ENCODE measurements around the gene C10orf143.

- no peak for TF ChIP-seq GATA3 (IDR thresholded peaks at IDR 0.05; ENCODE audit: low read depth, low read length)
- no peak for TF ChIP-seq GATA2 (IDR thresholded peaks at IDR 0.05; ENCODE audit: low read depth, low read length)
Measured at GRCh38 chr10:130018265-130018664, 92.4 kb downstream of the C10orf143 start.
